HG03097 (cell line): ENCODE data around the gene SDCBP2.
"Not testable (repeated sequence)": the region's sequence is repeated elsewhere in the genome, so short reads cannot be mapped to it uniquely, and the experiment has no call there.

Experiments
- ATAC-seq: cut with Tn5 transposase; IDR thresholded peaks from one replicate; pipeline ENCODE4 v1.9.1; 2021; ENCODE audit not compliant: unreplicated experiment, low FRiP score

SDCBP2 gene

DNA sequence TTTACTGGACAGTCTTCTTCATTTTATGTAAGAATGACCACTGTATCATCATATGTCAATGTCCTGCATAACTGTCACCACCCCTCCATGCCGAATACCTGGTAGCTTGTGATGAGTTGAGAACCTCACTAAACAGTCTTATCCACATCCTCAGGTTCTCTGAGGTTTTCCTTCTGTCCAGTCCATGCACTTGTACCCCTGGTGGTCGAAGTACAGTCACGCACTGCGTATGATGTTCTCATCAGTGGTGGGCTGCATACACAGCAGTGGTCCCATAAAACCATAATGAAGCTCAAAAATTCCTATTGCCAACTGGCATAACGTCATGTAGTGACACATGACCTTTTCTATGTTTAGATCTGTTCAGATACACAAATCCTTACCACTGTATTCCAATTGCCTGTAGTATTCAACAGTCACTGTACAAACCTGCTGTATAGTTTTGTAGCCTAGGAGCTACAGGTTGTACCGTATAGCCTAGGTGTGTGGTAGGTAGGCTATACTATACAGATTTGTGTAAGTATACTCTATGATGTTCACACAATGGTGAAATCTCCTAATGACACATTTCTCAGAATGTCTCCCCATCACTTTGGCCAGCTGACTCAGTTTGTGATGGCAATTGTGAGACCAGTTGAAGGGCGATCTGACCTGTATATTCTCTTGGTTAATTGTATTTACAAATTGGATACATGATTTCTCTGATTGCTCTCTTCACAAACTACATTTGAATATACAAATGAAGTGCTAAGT lies 31.3 kb upstream of the SDCBP2 start:
- ATAC-seq: no peak

GRCh38 chr20:1357921-1358671 lies 29.2 kb upstream of the SDCBP2 start:
- no peak for ATAC-seq

GRCh38 chr20:1353956-1354355 lies 25.0 kb upstream of the SDCBP2 start:
- no peak for ATAC-seq

- ATAC-seq: no peak
These were observed 17.5 kb upstream of the SDCBP2 start for GRCh38 chr20:1346315-1346969.

- no peak for ATAC-seq
These were observed 16.8 kb upstream of the SDCBP2 start for GRCh38 chr20:1345756-1346093.

GRCh38 chr20:1345030-1345755 lies 16.3 kb upstream of the SDCBP2 start:
- no peak for ATAC-seq

- ATAC-seq: not testable (repeated sequence)
These were observed 14.6 kb upstream of the SDCBP2 start for GRCh38 chr20:1343446-1344124.

DNA sequence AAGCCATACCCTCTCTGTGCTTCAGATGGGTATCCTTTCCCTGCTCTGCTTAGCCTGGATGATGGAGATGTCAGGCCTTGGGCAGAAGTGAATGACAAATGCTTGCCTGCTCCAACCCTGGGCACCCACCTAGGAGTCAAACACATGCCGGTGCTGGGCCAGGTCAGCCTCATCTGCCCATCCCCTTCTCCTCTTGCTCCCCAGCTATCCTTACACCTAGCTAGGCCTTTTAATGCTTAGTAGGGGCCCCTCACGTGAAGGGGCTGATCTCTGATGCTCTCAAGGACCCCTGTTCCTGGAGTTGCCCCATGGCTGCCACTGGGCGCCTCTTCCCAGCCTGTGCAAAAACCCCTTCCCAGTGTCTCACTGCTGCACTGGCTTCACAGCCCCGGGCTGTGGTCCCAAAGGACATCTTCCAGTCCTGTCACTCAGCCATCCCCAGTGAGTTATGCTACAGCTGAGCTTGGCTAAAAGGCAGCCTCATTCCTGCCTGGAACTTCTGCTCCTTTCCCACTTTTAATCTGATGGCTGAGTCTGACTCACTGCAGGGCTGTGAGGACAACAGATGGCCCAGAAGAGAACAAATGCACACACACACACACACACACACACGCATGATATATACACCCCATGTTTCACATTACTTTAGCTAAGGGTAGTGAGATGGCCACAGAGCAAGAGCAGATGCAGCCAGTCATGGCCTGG lies 12.8 kb upstream of the SDCBP2 start:
- no peak for ATAC-seq

DNA sequence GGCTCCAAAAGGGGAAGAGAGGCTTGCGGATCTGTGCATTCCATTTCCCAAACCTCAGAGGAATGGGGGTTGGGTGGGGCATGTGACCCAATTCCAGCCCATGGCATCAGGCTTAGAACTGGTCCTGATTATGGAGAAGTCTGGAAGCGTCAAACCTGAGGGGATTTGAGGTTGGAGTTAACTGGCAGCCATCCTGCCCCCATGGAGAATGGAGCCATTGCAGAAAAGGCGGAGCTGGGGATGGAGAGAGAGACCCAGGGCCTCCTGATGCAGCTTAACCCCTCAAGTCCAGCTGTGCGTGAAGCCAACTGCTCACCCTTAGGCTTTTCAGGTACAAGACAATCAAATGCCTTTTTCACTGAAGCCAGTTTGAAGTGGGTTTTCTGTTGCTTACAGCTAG lies 9.9 kb upstream of the SDCBP2 start:
- ATAC-seq: no peak

DNA sequence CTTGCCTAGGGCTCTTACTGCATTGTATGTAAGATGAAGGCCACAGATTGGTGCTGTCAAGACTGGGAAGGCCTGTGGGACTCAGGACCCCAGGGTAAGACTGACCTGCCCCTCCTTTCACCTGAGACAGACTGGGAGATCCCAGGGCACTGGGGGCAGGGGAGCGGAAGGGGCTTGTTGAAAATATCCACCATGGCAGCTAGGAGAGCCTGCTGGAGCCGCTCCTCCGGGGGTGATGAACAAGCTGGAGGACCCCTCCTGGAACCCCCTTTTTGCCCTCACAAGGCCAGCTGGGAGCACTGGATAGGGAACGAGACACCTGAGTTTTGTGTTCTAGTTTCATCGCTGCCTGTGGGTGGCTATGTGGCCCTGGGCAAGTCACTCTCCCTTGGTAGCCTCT lies 9.2 kb upstream of the SDCBP2 start:
- ATAC-seq: no peak

DNA sequence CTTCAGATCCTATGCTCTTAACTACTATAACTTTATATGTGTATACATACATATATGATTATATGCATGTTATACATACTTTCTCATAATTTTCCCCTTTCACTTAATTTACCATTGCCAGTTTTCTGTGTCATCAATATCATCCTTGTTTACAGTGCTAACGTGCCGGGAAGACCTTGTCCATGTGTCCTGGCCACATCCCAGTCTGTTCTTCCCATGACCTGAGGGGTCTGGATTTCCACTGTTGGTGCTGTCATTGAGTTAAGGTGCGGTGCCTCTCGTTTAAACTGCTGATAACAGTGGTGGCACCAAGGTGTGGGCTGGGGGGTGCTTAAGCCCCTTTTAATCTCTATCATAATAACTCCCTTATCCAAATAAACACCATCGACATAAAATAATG lies 8.5 kb upstream of the SDCBP2 start:
- no peak for ATAC-seq

DNA sequence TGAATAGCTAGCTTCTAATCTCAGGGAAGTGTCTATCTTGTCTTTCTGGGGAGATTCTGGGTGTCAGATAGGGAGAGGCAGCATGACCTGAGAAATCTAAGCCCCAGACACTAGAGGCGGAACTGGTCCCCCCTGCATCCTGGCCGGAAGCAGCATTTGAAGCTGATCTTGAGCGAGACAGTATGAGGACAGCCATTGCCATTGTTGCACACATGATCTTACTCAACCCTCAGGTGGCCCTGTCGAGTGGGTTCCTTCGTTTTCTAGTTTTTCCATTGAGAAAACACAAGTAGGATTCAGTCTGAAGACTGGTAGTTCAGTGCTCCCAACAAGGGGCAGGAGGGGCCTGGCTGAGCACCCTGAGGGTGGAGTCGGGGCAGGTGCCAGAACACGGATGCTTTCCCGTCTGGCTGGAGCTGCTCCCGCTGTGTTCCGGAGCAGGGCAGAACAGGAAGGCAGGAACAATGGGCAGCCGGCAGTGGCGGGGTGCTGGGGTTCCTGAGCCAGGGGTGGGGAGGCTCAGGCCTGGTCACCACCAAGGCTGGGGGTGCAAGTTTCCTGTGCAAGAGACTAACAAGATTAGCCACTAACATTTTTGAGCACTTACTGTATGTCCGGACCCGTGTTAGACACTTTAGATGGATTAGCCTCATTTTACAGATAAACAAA lies 7.9 kb upstream of the SDCBP2 start:
- ATAC-seq: no peak

- no peak for ATAC-seq
These were observed 7.2 kb upstream of the SDCBP2 start for GRCh38 chr20:1335961-1336698.

DNA sequence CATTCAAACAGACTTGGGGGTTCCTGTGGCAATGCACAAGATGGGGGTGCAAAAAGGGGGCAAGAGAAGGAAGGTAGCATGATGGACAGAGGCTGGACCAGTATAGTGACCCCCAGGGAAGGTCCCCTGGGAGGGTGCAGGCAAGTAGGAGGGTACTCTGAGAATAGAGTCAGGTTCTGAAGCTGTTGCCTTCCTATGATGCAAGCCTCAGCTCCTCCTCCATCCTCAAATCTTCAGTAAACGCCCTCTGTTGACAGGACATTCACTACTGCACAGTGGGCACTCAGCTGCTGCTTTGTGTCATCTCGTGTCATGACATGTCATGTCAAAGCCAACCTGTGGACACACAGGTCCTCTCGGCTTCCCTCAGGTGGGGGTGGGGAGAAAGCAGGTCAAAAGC lies 5.8 kb upstream of the SDCBP2 start:
- ATAC-seq: no peak

GRCh38 chr20:1334370-1334731 lies 5.4 kb upstream of the SDCBP2 start:
- no peak for ATAC-seq

GRCh38 chr20:1333462-1334369 lies 4.8 kb upstream of the SDCBP2 start:
- no peak for ATAC-seq

DNA sequence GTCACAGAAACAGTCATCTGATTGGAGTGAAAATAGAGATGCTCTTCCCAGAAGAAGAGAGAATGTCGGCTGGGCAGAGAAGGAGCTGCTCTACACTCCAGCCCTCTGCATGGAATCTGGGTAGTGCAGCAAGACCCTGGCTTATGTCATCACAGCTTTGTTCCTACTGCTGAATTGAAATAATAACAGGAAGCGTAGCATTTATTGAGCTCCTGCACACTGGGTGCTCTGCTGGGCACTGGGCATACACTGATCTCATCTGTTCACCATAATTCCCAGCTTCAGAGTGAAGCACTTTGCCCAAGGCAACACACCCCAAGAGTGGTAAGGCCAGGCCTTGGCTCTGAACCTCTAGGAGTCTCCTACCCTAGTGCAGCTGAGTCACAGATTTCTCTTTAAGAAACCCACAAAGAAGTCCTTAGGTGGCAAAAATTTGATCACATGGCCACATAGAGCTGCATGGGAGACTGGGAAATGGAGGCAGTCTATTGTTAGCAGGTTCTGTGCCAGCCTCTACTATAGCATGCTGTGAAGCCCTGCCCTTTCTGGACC lies 3.9 kb upstream of the SDCBP2 start:
- ATAC-seq: no peak
